Measurements from ENCODE around the gene ANGPTL4.
"Not testable (repeated sequence)": the region's sequence is repeated elsewhere in the genome, so short reads cannot be mapped to it uniquely, and the experiment has no call there.

The ANGPTL4 gene

GRCh38 chr19:8352134-8352827 is 11.7 kb upstream of the ANGPTL4 start:
- H3K4me3 ChIP-seq (ENCODE audit: insufficient read depth, low read length, poor library complexity, severe bottlenecking): no peak overlapping the region
- no peaks in the 10 kb centered on the region for H4K20me1 ChIP-seq (ENCODE audit: low read depth, low read length)
- H3K79me2 ChIP-seq (ENCODE audit: insufficient read depth, low read length): no peaks in the 10 kb centered on the region
- H3F3A ChIP-seq (ENCODE audit: insufficient read depth): no peaks in the 10 kb centered on the region
- no peaks in the 10 kb centered on the region for H3K9me2 ChIP-seq (replicated peaks; ENCODE audit: insufficient read depth, low read length)
- H3K9me3 ChIP-seq (ENCODE audit: insufficient read depth, low read length): no peaks in the 10 kb centered on the region
- H3K27me3 ChIP-seq (ENCODE audit: low read length): no peaks in the 10 kb centered on the region
- no peak overlapping the region for H3K4me2 ChIP-seq (ENCODE audit: low read depth, low read length, poor library complexity, severe bottlenecking)
- TF ChIP-seq, protein P1, sequence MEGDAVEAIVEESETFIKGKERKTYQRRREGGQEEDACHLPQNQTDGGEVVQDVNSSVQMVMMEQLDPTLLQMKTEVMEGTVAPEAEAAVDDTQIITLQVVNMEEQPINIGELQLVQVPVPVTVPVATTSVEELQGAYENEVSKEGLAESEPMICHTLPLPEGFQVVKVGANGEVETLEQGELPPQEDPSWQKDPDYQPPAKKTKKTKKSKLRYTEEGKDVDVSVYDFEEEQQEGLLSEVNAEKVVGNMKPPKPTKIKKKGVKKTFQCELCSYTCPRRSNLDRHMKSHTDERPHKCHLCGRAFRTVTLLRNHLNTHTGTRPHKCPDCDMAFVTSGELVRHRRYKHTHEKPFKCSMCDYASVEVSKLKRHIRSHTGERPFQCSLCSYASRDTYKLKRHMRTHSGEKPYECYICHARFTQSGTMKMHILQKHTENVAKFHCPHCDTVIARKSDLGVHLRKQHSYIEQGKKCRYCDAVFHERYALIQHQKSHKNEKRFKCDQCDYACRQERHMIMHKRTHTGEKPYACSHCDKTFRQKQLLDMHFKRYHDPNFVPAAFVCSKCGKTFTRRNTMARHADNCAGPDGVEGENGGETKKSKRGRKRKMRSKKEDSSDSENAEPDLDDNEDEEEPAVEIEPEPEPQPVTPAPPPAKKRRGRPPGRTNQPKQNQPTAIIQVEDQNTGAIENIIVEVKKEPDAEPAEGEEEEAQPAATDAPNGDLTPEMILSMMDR (IDR thresholded peaks at IDR 0.05; ENCODE audit: insufficient read depth, low read length, poor library complexity, severe bottlenecking): no peak
- no peak for TF ChIP-seq EZH2phosphoT487 (conservative IDR thresholded peaks at IDR 0.05; ENCODE audit: low read length)
- H3K9ac ChIP-seq (ENCODE audit: low read length): no peak overlapping the region
- H3K36me3 ChIP-seq (ENCODE audit: low read length): no peaks in the 10 kb centered on the region
- no peak overlapping the region for H2AFZ ChIP-seq (ENCODE audit: low read depth, low read length, severe bottlenecking)
- no peak overlapping the region for H3K27ac ChIP-seq (ENCODE audit: low read depth, low read length)

- not testable (repeated sequence) for H3K4me2 ChIP-seq (ENCODE audit: low read depth, low read length, poor library complexity, severe bottlenecking); H3K4me3 ChIP-seq (ENCODE audit: insufficient read depth, low read length, poor library complexity, severe bottlenecking); H3K27me3 ChIP-seq (ENCODE audit: low read length); H3K9me2 ChIP-seq (replicated peaks; ENCODE audit: insufficient read depth, low read length); H3K9ac ChIP-seq (ENCODE audit: low read length); H3F3A ChIP-seq (ENCODE audit: insufficient read depth); H2AFZ ChIP-seq (ENCODE audit: low read depth, low read length, severe bottlenecking); H3K9me3 ChIP-seq (ENCODE audit: insufficient read depth, low read length); H3K27ac ChIP-seq (ENCODE audit: low read depth, low read length); H4K20me1 ChIP-seq (ENCODE audit: low read depth, low read length); H3K79me2 ChIP-seq (ENCODE audit: insufficient read depth, low read length); H3K36me3 ChIP-seq (ENCODE audit: low read length)
Measured at GRCh38 chr19:8352845-8353244, 11.1 kb upstream of the ANGPTL4 start.

GRCh38 chr19:8355631-8356402 is 8.1 kb upstream of the ANGPTL4 start:
- H3K27ac ChIP-seq (ENCODE audit: low read depth, low read length): no peak overlapping the region
- no peaks in the 10 kb centered on the region for H3F3A ChIP-seq (ENCODE audit: insufficient read depth)
- H3K9me3 ChIP-seq (ENCODE audit: insufficient read depth, low read length): no peaks in the 10 kb centered on the region
- H4K20me1 ChIP-seq (ENCODE audit: low read depth, low read length): no peaks in the 10 kb centered on the region
- no peaks in the 10 kb centered on the region for H3K9me2 ChIP-seq (replicated peaks; ENCODE audit: insufficient read depth, low read length)
- no peak overlapping the region for H3K9ac ChIP-seq (ENCODE audit: low read length)
- H3K4me2 ChIP-seq (ENCODE audit: low read depth, low read length, poor library complexity, severe bottlenecking): no peak overlapping the region
- no peak for TF ChIP-seq EZH2phosphoT487 (conservative IDR thresholded peaks at IDR 0.05; ENCODE audit: low read length)
- TF ChIP-seq, protein P1 (IDR thresholded peaks at IDR 0.05; ENCODE audit: insufficient read depth, low read length, poor library complexity, severe bottlenecking): no peak
- no peaks in the 10 kb centered on the region for H3K36me3 ChIP-seq (ENCODE audit: low read length)
- no peaks in the 10 kb centered on the region for H3K27me3 ChIP-seq (ENCODE audit: low read length)
- no peak overlapping the region for H2AFZ ChIP-seq (ENCODE audit: low read depth, low read length, severe bottlenecking)
- no peak overlapping the region for H3K4me3 ChIP-seq (ENCODE audit: insufficient read depth, low read length, poor library complexity, severe bottlenecking)
- no peaks in the 10 kb centered on the region for H3K79me2 ChIP-seq (ENCODE audit: insufficient read depth, low read length)

DNA sequence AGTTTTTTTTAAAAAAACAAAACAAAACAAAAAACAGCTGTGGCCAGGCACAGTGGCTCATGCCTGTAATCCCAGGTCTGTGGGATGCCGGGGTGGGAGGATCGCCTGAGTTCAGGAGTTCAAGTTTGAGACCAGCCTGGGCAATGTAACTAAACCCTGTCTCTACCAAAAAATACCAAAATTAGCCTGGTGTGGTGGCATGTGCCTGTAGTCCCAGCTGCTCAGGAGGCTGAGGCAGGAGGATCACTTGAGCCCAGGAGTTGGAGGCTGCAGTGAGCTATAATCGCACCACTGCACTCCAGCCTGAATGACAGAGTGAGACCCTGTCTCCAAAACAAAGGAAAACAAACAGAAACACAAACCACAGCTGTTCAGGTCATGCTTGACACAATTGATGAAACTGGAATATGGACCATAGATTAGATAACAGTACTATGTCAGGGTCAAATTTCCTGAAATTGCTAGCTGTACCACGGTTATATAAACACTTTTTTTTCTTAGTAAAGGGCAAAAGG is 6.9 kb upstream of the ANGPTL4 start:
- TF ChIP-seq, protein P1 (IDR thresholded peaks at IDR 0.05; ENCODE audit: insufficient read depth, low read length, poor library complexity, severe bottlenecking): no peak
- no peak for TF ChIP-seq EZH2phosphoT487 (conservative IDR thresholded peaks at IDR 0.05; ENCODE audit: low read length)
- Histone ChIP-seq H3K27ac (ENCODE audit: low read depth, low read length) (no peak overlapping the region), H3K4me3 (ENCODE audit: insufficient read depth, low read length, poor library complexity, severe bottlenecking) (no peak overlapping the region), H3K9me2 (replicated peaks; ENCODE audit: insufficient read depth, low read length) (no peaks in the 10 kb centered on the region), H2AFZ (ENCODE audit: low read depth, low read length, severe bottlenecking) (no peak overlapping the region), H4K20me1 (ENCODE audit: low read depth, low read length) (no peaks in the 10 kb centered on the region), H3K79me2 (ENCODE audit: insufficient read depth, low read length) (no peaks in the 10 kb centered on the region), H3K4me2 (ENCODE audit: low read depth, low read length, poor library complexity, severe bottlenecking) (no peak overlapping the region), H3K9ac (ENCODE audit: low read length) (no peak overlapping the region), H3K27me3 (ENCODE audit: low read length) (no peaks in the 10 kb centered on the region), H3K9me3 (ENCODE audit: insufficient read depth, low read length) (no peaks in the 10 kb centered on the region), H3K36me3 (ENCODE audit: low read length) (no peaks in the 10 kb centered on the region), H3F3A (ENCODE audit: insufficient read depth) (no peaks in the 10 kb centered on the region)
